ENCODE results near the gene SH2D3A. TPM values are rescaled to one million over a fixed set of nuclear protein-coding genes. Genes with fewer than 3 reads are reported as not detected.
"Not testable (repeated sequence)": the region's sequence is repeated elsewhere in the genome, so short reads cannot be mapped to it uniquely, and the experiment has no call there.

Gene SH2D3A
- total and polyA plus RNA-seq, 2 donors (not counting 1 experiment from before 2014, with no cell fraction given), result not detected

DNA sequence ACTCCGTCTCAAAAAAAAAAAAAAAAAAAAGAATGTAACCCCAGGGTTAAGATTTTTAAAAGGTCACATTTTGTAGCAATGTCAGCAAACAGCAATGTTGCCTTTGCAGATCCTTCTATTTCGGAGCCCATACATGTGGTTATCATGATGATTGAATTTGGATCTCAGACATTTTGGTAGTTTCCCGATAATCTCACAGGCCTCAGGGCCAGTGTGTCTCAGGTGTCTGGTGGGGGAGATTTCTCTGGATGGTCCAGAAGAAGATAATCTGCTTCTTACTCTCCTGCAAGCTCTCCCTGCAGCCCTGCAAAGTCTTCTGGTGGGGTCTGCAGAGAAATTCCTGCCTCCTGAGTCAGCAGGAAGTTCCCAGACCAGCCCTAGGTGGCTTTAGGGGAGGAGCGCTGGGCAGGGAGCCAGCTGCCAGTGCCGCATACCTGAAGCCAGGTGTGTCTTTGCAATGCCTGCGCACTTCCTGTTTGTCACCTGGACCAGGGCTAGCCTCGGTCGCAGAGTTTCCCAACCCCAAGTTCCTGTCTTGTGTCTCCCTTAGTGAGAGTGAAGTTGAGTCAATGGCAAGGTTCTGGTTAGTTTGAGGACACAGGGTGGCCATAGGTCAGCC lies 1.4 kb downstream of the SH2D3A start:
- H3K79me2 ChIP-seq (ENCODE audit: control insufficient read depth, insufficient read depth, low read length), result no peaks in the 10 kb centered on the region
- TF ChIP-seq, protein P1, sequence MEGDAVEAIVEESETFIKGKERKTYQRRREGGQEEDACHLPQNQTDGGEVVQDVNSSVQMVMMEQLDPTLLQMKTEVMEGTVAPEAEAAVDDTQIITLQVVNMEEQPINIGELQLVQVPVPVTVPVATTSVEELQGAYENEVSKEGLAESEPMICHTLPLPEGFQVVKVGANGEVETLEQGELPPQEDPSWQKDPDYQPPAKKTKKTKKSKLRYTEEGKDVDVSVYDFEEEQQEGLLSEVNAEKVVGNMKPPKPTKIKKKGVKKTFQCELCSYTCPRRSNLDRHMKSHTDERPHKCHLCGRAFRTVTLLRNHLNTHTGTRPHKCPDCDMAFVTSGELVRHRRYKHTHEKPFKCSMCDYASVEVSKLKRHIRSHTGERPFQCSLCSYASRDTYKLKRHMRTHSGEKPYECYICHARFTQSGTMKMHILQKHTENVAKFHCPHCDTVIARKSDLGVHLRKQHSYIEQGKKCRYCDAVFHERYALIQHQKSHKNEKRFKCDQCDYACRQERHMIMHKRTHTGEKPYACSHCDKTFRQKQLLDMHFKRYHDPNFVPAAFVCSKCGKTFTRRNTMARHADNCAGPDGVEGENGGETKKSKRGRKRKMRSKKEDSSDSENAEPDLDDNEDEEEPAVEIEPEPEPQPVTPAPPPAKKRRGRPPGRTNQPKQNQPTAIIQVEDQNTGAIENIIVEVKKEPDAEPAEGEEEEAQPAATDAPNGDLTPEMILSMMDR (conservative IDR thresholded peaks at IDR 0.05 in 1 of 2, IDR thresholded peaks at IDR 0.05 in 1 of 2; ENCODE audit: low read depth in 1 of 2, low read length in 2 of 2), result no peak
- TF ChIP-seq EZH2 (IDR thresholded peaks at IDR 0.05; ENCODE audit: low read length, missing control alignments), result no peak
- no peaks in the 10 kb centered on the region for H3K4me1 ChIP-seq (ENCODE audit: control insufficient read depth, extremely low read depth, insufficient read depth, low read length)
- no peak overlapping the region for H3K4me2 ChIP-seq (ENCODE audit: extremely low read depth, insufficient read depth, low read length)
- H2AFZ ChIP-seq (ENCODE audit: low read length), result no peak overlapping the region
- no peak overlapping the region for H3K4me3 ChIP-seq (replicated peaks in 1 of 4; ENCODE audit: control extremely low read depth in 1 of 4, insufficient read depth in 1 of 4, low read depth in 3 of 4, low read length in 4 of 4)
- H3K9me3 ChIP-seq (ENCODE audit: control insufficient read depth, insufficient read depth, low read depth, low read length), result no peaks in the 10 kb centered on the region
- DNase-seq (ENCODE audit: low read depth in 2 of 2), result no peak
- no peaks in the 10 kb centered on the region for H4K20me1 ChIP-seq (ENCODE audit: control insufficient read depth, extremely low read depth, insufficient read depth, low read length)
- H3K27ac ChIP-seq (ENCODE audit: insufficient read depth, low read length), result no peak overlapping the region
- no peak overlapping the region for H3K9ac ChIP-seq (ENCODE audit: insufficient read depth, low read length)
- H3K27me3 ChIP-seq (ENCODE audit: control insufficient read depth, insufficient read depth, low read length), result no peaks in the 10 kb centered on the region
- H3K36me3 ChIP-seq (ENCODE audit: control insufficient read depth, insufficient read depth, low read length), result no peaks in the 10 kb centered on the region

DNA sequence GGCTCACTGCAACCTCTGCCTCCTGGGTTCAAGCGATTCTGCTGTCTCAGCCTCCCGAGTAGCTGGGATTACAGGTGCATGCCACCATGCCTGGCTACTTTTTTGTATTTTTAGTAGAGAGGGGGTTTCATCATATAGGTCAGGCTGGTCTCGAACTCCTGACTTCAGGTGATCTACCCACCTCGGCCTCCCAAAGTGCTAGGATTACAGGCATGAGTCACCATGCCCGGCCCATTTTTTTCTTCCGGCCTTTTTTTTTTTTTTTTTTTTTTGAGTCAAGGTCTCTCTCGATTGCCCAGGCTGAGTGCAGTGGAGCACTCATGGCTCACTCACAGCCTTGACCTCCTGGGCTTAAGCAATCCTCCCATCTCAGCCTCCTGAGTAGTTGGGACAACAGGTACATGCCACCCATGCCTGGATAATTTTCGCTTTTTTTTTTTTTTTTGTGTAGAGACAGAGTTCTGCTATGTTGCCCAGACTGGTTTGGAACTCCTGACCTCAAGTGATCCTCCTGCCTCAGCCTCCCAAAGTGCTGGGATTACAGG lies 4.9 kb downstream of the SH2D3A start:
- not testable (repeated sequence) for H2AFZ ChIP-seq (ENCODE audit: low read length); H4K20me1 ChIP-seq (ENCODE audit: control insufficient read depth, extremely low read depth, insufficient read depth, low read length); H3K9ac ChIP-seq (ENCODE audit: insufficient read depth, low read length); DNase-seq (ENCODE audit: low read depth in 2 of 2); H3K27me3 ChIP-seq (ENCODE audit: control insufficient read depth, insufficient read depth, low read length); H3K79me2 ChIP-seq (ENCODE audit: control insufficient read depth, insufficient read depth, low read length); H3K4me1 ChIP-seq (ENCODE audit: control insufficient read depth, extremely low read depth, insufficient read depth, low read length); H3K9me3 ChIP-seq (ENCODE audit: control insufficient read depth, insufficient read depth, low read depth, low read length); H3K27ac ChIP-seq (ENCODE audit: insufficient read depth, low read length); H3K36me3 ChIP-seq (ENCODE audit: control insufficient read depth, insufficient read depth, low read length); H3K4me3 ChIP-seq (replicated peaks in 1 of 4; ENCODE audit: control extremely low read depth in 1 of 4, insufficient read depth in 1 of 4, low read depth in 3 of 4, low read length in 4 of 4); H3K4me2 ChIP-seq (ENCODE audit: extremely low read depth, insufficient read depth, low read length)

DNA sequence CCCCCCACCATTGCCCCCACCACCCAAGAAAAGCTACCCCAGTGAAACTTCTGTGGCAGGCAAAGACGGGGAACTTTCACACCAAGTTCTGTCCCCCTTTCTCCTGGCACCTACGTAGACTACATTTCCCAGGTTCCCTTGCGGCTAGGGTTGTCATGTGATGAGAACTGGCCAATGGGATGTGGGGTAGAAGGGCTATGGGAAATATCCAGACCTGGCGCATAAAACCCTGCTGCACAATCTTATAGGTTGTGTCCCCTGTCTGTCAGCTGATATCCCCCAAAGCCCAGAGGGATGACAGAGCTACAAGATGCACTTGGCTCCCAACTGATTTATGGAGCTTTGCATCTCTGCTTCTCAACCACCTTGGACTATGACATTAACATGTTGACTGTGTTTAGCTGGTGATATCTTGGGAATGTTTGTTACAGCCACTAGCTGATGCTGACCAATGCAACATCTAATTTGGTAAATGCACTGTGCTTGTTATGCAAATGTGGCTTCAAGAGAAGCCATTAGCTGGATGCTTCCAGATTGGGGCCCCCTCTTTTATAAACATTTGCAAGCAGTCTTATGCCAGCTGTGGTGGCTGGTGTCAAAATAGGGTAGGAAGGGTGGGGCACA lies 6.1 kb downstream of the SH2D3A start:
- Histone ChIP-seq H4K20me1 (ENCODE audit: control insufficient read depth, extremely low read depth, insufficient read depth, low read length) (no peaks in the 10 kb centered on the region), H3K9ac (ENCODE audit: insufficient read depth, low read length) (no peak overlapping the region), H3K27ac (ENCODE audit: insufficient read depth, low read length) (no peak overlapping the region), H3K4me2 (ENCODE audit: extremely low read depth, insufficient read depth, low read length) (no peak overlapping the region), H3K79me2 (ENCODE audit: control insufficient read depth, insufficient read depth, low read length) (no peaks in the 10 kb centered on the region), H2AFZ (ENCODE audit: low read length) (no peak overlapping the region), H3K9me3 (ENCODE audit: control insufficient read depth, insufficient read depth, low read depth, low read length) (no peaks in the 10 kb centered on the region), H3K27me3 (ENCODE audit: control insufficient read depth, insufficient read depth, low read length) (no peaks in the 10 kb centered on the region), H3K4me1 (ENCODE audit: control insufficient read depth, extremely low read depth, insufficient read depth, low read length) (no peaks in the 10 kb centered on the region), H3K4me3 (replicated peaks in 1 of 4; ENCODE audit: control extremely low read depth in 1 of 4, insufficient read depth in 1 of 4, low read depth in 3 of 4, low read length in 4 of 4) (no peak overlapping the region), H3K36me3 (ENCODE audit: control insufficient read depth, insufficient read depth, low read length) (no peaks in the 10 kb centered on the region)
- no peak for TF ChIP-seq EZH2 (IDR thresholded peaks at IDR 0.05; ENCODE audit: low read length, missing control alignments)
- TF ChIP-seq, protein P1 (conservative IDR thresholded peaks at IDR 0.05 in 1 of 2, IDR thresholded peaks at IDR 0.05 in 1 of 2; ENCODE audit: low read depth in 1 of 2, low read length in 2 of 2), result no peak
- DNase-seq (ENCODE audit: low read depth in 2 of 2), result peak in 1 of 2 donors; percentile 11

Data from fibroblast of lung (primary cell).